Heart right ventricle (tissue), 16 donors: ENCODE measurements around the gene USP12. TPM values are rescaled to one million over a fixed set of nuclear protein-coding genes. Genes with fewer than 3 reads are reported as not detected.
"Not testable (repeated sequence)": the region's sequence is repeated elsewhere in the genome, so short reads cannot be mapped to it uniquely, and the experiment has no call there.

ENCODE experiments used
- ATAC-seq, 8 donors: fragments of 200-7000 bp; cut with Tn5 transposase; one replicate each; pipeline ENCODE4 v1.9.1; 2020; ENCODE audit warnings: mild to moderate bottlenecking in 8 of 8, moderate library complexity in 8 of 8, moderate number of reproducible peaks in 1 of 8
- DNase-seq, 2 donors: peaks; one replicate each; pipeline ENCODE4 v3.0.0-alpha.2; 2020
- H3K27ac ChIP-seq, 10 donors: fragments of 200-600 bp; sonication (generic) in 2 of 10; one replicate each; pipeline versions ENCODE4 v1.5.0 to v1.8.0; 2020 to 2022; ENCODE audit warnings: mild to moderate bottlenecking in 3 of 10
- H3K27me3 ChIP-seq, 7 donors: fragments of 200-600 bp; one replicate each; pipeline ENCODE4 v1.8.0; 2021 to 2022; ENCODE audit warnings: mild to moderate bottlenecking in 2 of 7
- H3K36me3 ChIP-seq, 9 donors: fragments of 200-600 bp; sonication (generic) in 1 of 9; one replicate each; pipeline versions ENCODE4 v1.5.0 to v1.8.0; 2020 to 2022; ENCODE audit warnings: mild to moderate bottlenecking in 2 of 9
- H3K4me1 ChIP-seq, 9 donors: fragments of 200-600 bp; sonication (generic) in 1 of 9; one replicate each; pipeline versions ENCODE4 v1.5.0 to v1.8.0; 2020 to 2022; ENCODE audit warnings: mild to moderate bottlenecking in 4 of 9
- H3K4me3 ChIP-seq, 10 donors: fragments of 200-600 bp; sonication (generic) in 2 of 10; one replicate each; pipeline versions ENCODE4 v1.5.0 to v1.8.0; 2020 to 2022; ENCODE audit warnings: mild to moderate bottlenecking in 7 of 10, moderate library complexity in 2 of 10
- H3K9me3 ChIP-seq, 11 donors: fragments of 200-600 bp in 10 of 11; sonication (generic) in 2 of 11; one replicate each; pipeline versions ENCODE4 v1.5.0 to v1.8.0; 2013 to 2022; ENCODE audit warnings: mild to moderate bottlenecking in 2 of 11, control low read depth in 1 of 11, moderate library complexity in 1 of 11
- WGBS, 2 donors: extraction: QIAGEN DNeasy Blood & Tissue Kit; methylation state at CpG; one replicate each; pipeline ENCODE4 v1.1.7; 2013; ENCODE audit warnings: inconsistent platforms in 1 of 2; 5-methylcytosine and 5-hydroxymethylcytosine counted together
- intact Hi-C, 10 donors: fragments of 100-400 bp; cut with DNase I; formaldehyde crosslinking; loops; one replicate each; pipeline versions ENCODE4 v1.11.1 to v1.14.2; 2022
- polyA plus RNA-seq, 2 donors: library from polyadenylated mRNA; stranded (reverse); fragments of 200-250 nt; gene quantifications; one replicate each; pipeline ENCODE4 v1.2.3, GENCODE V29; 2013
- total RNA-seq, 10 donors: library from RNA; stranded (reverse); fragmentation: NEBNext Ultra II Directional in 3 of 10; extraction: Animal tissue kit (Norgen Biotek cat#: 25700) in 3 of 10; gene quantifications; one replicate each; pipeline versions ENCODE4 v1.2.1 to v1.2.4, GENCODE V29; 2021 to 2023
- TF ChIP-seq, protein P1 (sequence below), 9 donors: fragments of 200-600 bp; sonication (generic) in 2 of 9; IDR thresholded peaks; one replicate each; pipeline versions ENCODE4 v1.5.0 to v1.8.0; 2021 to 2022; ENCODE audit warnings: antibody characterized with exemption in 9 of 9, mild to moderate bottlenecking in 5 of 9, moderate library complexity in 1 of 9
- donor health status: Arrhythmogenic right ventricular cardiomyopathy.
- donor health status: ischemic (EF 13 %, LVEDD 7.1; RV severe dilation, severe dysfunction).
- donor health status: healthy with polysubstance abuse.
- donor health status: DM: no; HTN: yes; CAD: no.
- donor health status: DM: no; HTN: no; CAD: no.
- donor health status: ischemic (EF 25% LVEDD 6.9; RV normal size, moderate dysfunction).
- donor health status: ischemic (EF 25% LVEDD 5.7; RV mildly dilated, moderate dysfunction).
- donor health status: healthy.
- donor health status: DM: yes; HTN: yes; CAD: no.
- donor health status: Ischemic cardiomyopathy.
- donor health status: ischemic (EF 35%, LVEDD 5.7; RV mildly dilated, moderate dysfunction).
- donor health status: nonischemic (EF 11% LVEDD 7.7; RV severe dilation, severe dysfunction).
- donor health status: DM: yes; HTN: yes; CAD: no.
- donor health status: PGD.
- donor health status: ischemic (EF 29% LVEDD 5.4; RV normal size, mild dysfunction).
- donor health status: nonischemic (EF 23%, LVEDD 6.1; RV moderate dilation, normal function).

The USP12 gene
- total and polyA plus RNA-seq, 12 donors = 4.3 to 22.9 (median 19.0) TPM

GRCh38 chr13:27192973-27193372 lies 21.4 kb upstream of the USP12 start:
- DNase-seq (no peak), ATAC-seq (no peak)
- TF ChIP-seq, protein P1, sequence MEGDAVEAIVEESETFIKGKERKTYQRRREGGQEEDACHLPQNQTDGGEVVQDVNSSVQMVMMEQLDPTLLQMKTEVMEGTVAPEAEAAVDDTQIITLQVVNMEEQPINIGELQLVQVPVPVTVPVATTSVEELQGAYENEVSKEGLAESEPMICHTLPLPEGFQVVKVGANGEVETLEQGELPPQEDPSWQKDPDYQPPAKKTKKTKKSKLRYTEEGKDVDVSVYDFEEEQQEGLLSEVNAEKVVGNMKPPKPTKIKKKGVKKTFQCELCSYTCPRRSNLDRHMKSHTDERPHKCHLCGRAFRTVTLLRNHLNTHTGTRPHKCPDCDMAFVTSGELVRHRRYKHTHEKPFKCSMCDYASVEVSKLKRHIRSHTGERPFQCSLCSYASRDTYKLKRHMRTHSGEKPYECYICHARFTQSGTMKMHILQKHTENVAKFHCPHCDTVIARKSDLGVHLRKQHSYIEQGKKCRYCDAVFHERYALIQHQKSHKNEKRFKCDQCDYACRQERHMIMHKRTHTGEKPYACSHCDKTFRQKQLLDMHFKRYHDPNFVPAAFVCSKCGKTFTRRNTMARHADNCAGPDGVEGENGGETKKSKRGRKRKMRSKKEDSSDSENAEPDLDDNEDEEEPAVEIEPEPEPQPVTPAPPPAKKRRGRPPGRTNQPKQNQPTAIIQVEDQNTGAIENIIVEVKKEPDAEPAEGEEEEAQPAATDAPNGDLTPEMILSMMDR (IDR thresholded peaks at IDR 0.05) = no peak
- H3K4me1 ChIP-seq = peaks cover 0 to 4% (median 0%) of the 10 kb centered on the region in 9 donors
- intact Hi-C loops = no loop called here
- 84 to 88% methylated on average over 1 of the region's 1 CpG for WGBS, 2 donors
- H3K4me3 ChIP-seq = no peak overlapping the region
- H3K27ac ChIP-seq = no peak overlapping the region
- H3K9me3 ChIP-seq = peaks cover 0 to 6% (median 0%) of the 10 kb centered on the region in 11 donors
- H3K27me3 ChIP-seq = peaks cover 0 to 4% (median 0%) of the 10 kb centered on the region in 7 donors
- H3K36me3 ChIP-seq = no peaks in the 10 kb centered on the region

- WGBS, 2 donors = 31 to 36% methylated on average over 1 of the region's 1 CpG
- H3K27ac ChIP-seq, ATAC-seq, DNase-seq, H3K36me3 ChIP-seq, H3K27me3 ChIP-seq, intact Hi-C loops, H3K9me3 ChIP-seq, H3K4me3 ChIP-seq, H3K4me1 ChIP-seq: not testable (repeated sequence)
These were observed 20.8 kb upstream of the USP12 start for GRCh38 chr13:27192367-27192766.

- Histone ChIP-seq H3K9me3 (no peaks in the 10 kb centered on the region), H3K27ac (no peak overlapping the region), H3K4me1 (peaks cover 0 to 4% (median 0%) of the 10 kb centered on the region in 9 donors), H3K36me3 (no peaks in the 10 kb centered on the region), H3K4me3 (no peak overlapping the region), H3K27me3 (no peaks in the 10 kb centered on the region)
- intact Hi-C loops = loop anchor here in 1 of 10 donors (10.0 kb wide), 1 partner anchor 194 kb away; no protein-coding TSS in a partner anchor
- ATAC-seq (no peak), DNase-seq (no peak)
- TF ChIP-seq, protein P1 (IDR thresholded peaks at IDR 0.05) = no peak
These were observed 17.6 kb upstream of the USP12 start for GRCh38 chr13:27189192-27189591.

- Histone ChIP-seq H3K4me1 (peaks cover 0 to 12% (median 4%) of the 10 kb centered on the region in 9 donors), H3K36me3 (no peaks in the 10 kb centered on the region), H3K27ac (no peak overlapping the region), H3K4me3 (no peak overlapping the region), H3K27me3 (no peaks in the 10 kb centered on the region), H3K9me3 (no peaks in the 10 kb centered on the region)
- ATAC-seq = no peak
- TF ChIP-seq, protein P1 (IDR thresholded peaks at IDR 0.05) = no peak
- 68 to 75% methylated on average over 4 of the region's 4 CpGs for WGBS, 2 donors
- no peak for DNase-seq
- intact Hi-C loops = loop anchor here in 1 of 10 donors (10.0 kb wide), 1 partner anchor 193 kb away; no protein-coding TSS in a partner anchor
These were observed 16.6 kb upstream of the USP12 start for GRCh38 chr13:27188239-27188638.

DNA sequence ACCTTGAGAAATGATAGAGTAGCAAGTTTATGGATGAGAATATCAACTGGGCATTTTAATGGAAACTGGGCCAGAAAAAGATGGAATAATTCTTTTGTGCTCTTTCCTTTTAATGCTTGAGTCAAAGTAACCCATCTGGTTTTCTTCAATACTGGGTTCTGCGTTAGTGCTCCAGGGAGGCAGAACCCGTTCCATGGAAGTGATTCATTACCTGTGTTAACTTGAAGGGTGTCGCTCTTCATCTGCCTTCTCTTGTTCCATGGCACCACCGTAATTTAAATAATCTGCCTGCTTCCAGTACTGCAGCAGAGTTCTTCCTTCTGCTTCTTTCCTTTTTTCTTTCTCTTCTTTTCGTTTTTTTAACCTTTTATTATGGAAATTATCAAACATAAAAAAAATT lies 14.7 kb upstream of the USP12 start:
- TF ChIP-seq, protein P1 (IDR thresholded peaks at IDR 0.05) = no peak
- no peaks in the 10 kb centered on the region for H3K27me3 ChIP-seq
- ATAC-seq (no peak), DNase-seq (no peak)
- WGBS, 2 donors = 76 to 77% methylated on average over 5 of the region's 5 CpGs
- H3K9me3 ChIP-seq = no peaks in the 10 kb centered on the region
- H3K27ac ChIP-seq = no peak overlapping the region
- intact Hi-C loops = loop anchor here in 1 of 10 donors (10.0 kb wide), 1 partner anchor 191 kb away; no protein-coding TSS in a partner anchor
- peaks cover 0 to 15% (median 11%) of the 10 kb centered on the region in 9 donors for H3K4me1 ChIP-seq
- no peak overlapping the region for H3K4me3 ChIP-seq
- H3K36me3 ChIP-seq = no peaks in the 10 kb centered on the region
